NCI-H1694 (cell line): ENCODE data around the gene NSUN2.

Experiments used
- DNase-seq: peaks from one replicate; lab custom pipeline; 2025; lab: John Stamatoyannopoulos, UW

The NSUN2 gene

DNA sequence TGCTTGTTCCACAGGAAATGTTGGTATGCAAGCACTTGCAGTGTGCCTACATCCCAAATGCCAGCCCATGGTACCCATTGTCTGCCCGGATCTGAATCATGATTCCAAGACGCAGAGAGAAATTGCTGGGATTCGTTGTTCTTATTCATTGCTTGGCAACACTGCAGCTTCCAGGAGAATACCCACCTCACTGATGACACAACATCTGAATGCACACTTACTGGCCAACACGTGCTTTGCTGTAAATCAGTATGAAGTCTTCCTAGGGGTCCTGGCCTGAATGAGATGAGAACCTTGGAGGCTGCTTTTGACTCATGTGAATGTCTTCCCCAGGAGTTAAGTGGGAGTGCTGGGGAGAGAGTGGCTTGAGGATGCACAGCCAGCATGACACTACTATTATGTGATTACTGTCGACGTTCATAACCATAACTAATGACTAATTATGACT, 12.0 kb upstream of the NSUN2 start:
- no peak for DNase-seq

DNA sequence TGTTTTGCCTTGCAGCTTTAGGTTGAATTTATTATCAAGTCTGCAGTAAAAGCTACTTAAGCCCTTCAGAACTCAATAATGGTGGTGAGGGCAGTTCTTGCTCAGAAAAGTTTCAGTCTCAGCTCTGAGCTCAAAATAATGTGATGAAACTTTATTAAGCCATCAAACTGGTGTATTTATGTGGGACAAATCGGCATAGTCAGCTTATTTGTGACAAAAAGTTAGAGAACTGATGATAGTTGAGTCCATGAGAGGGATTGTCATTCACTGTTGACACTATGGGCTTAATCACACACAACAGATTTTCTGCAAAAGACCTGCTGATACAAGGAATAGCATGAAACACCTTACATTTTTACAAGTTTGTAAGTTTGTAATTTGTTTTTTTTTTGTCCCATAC, 9.8 kb upstream of the NSUN2 start:
- DNase-seq, result no peak

DNA sequence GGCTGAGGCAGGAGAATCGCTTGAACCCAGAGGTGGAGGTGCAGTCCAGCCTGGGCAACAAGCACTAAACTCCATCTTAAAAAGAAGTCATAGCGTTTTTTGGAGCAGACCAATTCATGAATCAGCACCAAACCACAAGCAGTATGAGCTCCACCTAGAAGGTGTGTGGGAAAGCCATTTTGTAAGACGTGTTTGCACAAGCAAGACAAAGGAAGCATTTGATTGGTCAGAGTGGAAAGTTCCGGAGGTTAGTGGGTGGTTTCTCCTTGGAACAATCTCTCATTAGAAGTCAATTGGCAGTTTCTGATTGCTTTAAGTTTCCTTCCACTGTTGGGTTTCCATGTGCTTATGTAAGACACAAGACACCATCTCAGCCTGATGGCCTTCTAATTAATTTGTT, 5.4 kb upstream of the NSUN2 start:
- DNase-seq, result no peak

DNA sequence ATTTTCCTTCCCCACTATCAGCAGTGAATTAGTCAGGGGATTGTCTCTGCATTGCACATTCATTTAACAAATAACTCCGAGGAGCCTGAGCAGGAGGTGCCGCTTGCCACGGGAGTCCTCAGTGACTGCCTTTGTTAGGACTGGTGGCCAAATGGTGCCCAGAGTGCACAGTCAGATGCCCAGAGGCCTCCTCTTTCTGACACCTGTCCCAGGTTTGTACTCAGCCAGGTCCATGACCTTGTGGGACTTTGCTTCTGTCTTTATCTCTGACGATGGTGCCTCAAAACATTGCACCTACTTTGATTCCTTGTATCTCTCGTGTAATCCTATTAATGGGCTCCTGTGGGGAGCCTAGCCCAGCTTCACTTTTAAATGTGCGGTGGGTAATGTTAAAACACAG, 4.7 kb upstream of the NSUN2 start:
- DNase-seq, result no peak

DNA sequence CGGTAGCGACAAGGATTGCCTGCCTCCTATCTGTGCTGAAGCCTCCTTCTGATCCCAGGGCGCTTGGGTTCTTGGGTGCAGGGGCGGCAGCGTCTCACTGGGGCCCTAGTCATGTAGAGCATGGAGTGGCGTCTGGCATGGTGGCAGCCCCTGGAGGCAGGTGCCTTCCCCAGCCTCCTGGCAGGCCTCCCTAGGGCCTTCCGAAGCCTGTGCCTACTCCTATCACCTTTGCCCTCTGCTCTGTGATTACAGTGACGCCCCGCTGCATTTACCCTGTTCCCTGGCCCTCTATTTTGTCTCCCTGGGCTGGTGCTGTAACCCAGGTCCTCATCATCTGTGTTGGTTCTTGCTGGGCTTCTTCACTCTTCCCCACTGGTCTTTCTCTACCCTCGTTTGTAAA, 4.2 kb upstream of the NSUN2 start:
- DNase-seq, result no peak

DNA sequence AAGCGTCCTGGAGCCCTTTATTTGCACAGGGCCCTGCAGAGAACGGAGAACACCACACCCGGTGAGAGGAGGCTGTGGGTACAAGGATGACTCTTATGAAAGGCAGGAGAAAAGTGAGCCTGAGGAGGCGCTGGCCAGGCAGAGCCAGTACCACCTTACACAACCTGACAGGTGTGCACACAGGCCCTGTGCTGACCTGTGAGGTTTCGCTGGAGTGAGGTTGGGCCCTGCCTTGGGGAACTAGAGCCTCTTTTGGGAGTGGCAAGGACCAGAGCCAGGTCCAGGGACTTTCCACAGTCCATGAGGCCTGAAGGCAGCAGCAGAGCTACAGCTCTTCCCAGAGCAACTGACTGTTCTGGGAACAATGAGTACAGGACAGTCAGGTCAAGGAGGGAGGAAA, 3.4 kb upstream of the NSUN2 start:
- no peak for DNase-seq

DNA sequence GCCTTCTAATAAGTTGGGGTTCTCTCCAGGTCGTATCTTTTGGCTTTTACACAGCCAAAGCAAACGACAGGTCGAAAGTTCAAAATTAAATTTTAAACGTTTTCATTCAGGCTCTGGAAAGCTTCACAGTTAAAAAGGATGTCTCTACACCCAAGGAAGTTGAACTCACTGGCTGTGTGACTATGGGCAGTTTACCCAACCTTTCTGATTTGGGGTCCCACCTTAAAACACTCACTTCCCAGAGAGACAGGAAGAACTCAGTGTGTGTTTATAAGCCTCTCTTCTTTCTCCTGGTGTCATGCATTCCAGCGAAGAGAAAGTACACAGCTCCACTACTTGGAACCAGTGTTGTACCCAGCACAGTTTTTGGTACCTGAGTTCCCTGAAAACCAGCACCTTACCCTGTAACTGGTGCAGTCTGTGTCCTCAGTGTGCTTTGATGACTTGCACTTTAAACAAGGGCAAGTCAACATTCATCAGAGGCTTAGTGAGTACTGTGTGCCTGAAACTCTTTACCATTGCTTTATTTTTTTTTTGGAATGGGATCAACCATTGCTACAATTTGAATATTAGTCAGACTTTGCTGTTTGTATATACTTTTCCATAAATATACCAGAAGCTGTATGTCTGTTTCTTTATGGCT, 2.1 kb upstream of the NSUN2 start:
- no peak for DNase-seq

DNA sequence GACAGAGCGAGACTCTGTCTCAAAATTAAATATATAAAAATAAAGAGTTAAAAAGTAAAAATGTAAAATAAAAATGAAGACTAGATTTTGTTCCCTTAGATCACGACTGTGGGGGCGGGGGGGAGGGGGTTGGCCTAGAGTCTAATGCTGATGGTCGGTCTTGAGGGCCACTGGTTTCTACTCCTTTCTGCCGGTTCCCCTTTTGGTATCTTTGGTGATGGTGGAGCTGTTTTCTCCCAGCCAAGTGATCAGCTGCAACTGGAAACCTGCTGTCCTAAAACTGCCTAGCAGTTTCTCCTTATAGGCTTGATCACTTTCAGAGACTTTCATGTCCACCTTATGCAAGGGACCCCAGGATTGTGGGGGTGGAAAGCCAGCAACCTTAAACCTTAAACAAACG, 1.5 kb upstream of the NSUN2 start:
- DNase-seq, result no peak

DNA sequence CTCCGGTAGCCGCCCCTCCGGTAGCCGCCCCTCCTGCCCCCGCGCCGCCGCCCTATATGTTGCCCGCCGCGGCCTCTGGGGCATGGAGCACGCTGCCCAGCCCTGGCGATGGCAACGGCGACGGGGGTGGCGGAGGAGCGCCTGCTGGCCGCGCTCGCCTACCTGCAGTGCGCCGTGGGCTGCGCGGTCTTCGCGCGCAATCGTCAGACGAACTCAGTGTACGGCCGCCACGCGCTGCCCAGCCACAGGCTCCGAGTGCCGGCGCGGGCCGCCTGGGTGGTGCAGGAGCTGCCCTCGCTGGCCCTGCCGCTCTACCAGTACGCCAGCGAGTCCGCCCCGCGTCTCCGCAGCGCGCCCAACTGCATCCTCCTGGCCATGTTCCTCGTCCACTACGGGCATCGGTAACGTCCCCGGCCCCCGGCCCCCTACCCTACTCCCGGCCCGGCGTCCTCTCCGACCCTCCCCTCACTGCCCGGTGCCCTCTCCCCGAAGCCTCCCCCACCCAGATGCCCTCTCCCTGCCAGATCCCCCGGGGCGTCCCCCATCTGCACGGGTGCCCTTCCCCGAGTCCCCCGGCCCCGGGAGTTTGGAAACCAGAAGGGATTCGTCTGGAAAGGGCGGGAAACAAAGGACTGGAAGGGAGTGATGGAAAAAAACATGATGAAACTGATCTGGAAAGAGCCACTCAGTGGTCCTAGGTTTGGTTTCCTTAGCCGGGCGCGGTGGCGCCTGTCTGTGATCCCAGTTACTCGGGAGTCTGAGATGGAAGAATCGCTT, 813 bp upstream of the NSUN2 start:
- DNase-seq, result peak; percentile 13

DNA sequence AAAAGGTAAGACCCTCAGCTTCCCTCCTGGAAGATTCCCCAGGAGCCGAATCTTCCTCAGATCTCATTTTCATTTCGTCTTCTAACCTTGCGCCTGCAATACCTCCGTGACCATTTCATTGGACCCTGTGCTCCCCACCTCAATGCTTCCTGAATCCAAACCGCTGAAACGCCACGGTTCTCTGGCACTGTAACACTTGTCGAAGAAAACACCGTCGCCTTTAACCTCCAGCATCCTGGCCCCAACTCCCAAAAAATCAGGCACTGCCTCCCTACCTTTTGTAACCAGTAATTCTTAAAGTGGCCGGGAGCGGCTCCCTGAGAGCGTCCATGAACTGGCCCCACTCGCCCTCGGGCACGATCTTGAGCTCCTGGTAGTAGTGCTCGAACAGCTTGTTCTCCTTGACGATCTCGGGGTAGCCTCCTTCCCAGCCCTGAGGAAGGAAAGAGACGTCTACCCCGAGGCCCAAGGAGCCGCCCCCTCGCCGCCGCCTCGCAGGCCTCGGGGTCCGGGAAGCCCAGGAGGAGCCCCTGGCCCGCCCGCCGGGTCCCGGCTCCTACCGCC, 438 bp downstream of the NSUN2 start:
- DNase-seq, result no peak

DNA sequence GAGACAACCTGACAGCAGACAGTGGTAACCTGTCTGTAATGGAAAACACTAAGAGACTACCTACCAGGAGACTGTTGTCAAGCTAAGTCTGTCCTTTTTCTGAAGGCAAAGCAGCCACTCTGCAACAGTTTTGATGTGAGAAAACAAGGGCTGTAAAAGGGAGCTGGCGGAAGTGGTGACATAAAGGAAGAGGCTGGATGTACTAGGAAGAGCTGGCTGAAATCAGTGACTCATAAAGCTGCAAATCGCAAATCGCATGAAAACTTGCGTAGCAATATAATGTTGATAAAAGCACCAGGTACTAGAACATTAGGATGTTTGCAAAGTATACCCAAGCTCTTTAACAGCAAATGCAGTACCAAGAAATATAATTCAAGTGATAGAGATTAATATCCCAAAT, 1.4 kb downstream of the NSUN2 start:
- DNase-seq, result no peak

DNA sequence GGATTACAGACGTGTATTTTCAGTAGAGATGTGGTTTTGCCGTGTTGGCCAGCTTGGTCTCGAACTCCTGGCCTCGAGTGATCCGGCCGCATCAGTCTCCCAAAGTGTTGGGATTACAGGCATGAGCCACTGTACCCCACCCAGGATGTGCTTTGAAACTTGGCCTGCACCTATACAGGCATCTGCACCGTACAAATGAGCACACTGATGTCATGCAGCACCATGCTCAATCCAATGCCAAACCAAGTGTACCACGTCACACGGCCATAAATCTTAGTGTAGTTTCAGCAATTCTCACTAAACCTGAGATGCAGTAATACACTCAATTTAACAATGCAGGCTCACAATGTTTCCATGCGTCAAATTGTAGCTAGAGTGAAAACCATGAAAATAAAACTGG, 6.3 kb downstream of the NSUN2 start:
- DNase-seq, result no peak

DNA sequence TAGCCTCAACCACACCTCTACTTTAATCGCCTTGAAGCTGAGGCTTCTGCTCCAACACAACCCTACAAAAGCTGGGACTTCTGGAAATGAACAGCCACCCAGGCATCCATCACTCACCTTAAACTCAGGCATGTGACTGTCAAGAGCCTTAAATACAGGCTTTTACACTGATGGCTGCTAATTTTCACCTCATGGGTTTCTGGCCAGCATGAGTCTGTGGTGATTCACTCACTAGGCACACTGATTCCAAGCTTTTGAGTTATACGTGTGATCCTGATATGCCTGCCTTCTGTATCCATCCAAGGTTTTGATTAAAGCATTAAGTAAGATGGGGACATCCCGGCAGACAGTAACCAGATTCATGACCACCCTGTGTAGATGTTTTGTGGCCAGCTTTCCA, 8.9 kb downstream of the NSUN2 start:
- DNase-seq, result no peak

DNA sequence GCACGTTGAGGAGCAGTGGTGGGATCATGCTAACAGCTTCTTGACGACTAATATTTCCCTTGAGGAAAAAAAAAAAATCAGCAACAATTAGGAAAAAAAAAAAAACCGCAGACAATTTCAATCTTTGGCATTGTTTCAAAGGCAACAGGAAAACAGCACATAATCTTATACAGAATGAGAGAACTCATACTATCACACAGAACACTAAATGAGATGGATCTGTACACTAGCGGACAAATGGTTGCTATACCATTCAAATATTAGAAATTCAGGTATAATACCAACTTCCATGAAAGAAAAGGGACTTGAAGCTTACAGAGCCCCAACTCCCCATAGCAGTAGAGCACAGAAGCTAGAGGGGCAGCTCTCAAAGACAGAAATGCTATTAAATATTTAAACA, 9.6 kb downstream of the NSUN2 start:
- DNase-seq, result no peak

DNA sequence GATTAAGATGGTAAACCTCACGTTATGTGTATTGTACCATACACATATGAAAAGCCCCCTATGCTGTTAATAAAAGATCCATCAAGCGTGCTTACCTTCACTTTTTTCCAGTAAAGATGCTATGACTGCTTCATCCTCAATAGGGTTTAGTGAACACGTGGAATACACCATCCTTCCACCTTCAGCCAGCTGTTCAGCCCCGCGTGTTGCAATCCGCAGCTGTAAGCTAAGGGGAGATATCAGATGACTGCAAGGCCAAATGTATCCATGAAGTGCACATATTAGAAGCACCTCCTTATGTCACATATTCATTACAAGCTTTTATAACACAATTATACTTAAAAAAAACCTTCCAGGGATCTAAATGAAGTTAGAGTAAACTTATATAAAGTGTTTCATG, 16.2 kb downstream of the NSUN2 start:
- DNase-seq, result no peak

DNA sequence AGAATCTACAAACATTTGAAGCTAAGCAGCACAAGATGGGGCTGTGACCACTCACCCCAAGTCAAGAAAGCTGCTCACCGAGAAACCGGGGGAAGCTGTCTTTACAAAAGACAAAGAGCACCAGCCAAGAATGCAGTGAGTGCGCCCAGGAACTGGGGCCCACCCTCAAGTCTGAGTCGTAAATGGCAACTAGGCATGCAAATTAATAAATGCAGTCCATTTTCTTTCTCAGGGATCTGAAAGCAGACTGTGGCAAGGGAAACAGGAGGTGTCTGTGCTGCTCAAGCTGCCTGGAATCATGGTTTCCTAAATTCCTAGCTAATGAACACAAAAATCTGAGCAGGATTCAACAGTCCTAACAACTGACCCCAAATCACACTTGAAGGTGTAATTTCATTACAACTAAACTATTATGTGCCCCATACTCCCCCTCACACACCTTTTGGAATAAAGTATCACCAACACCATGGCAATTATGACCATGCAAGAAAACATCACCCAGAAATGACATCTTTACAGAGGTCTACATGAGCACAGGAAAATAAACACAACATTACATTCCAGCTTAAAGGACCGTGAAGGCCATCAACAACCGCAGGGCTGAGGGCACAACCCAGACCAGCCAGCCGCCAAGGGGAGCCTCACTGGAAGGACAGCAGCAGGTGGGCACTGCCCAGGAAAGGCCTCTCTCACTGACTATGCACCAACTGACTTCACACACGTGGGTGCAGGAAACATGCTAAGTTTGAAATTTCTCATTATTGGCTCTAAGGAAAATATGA, 17.6 kb downstream of the NSUN2 start:
- DNase-seq, result no peak

DNA sequence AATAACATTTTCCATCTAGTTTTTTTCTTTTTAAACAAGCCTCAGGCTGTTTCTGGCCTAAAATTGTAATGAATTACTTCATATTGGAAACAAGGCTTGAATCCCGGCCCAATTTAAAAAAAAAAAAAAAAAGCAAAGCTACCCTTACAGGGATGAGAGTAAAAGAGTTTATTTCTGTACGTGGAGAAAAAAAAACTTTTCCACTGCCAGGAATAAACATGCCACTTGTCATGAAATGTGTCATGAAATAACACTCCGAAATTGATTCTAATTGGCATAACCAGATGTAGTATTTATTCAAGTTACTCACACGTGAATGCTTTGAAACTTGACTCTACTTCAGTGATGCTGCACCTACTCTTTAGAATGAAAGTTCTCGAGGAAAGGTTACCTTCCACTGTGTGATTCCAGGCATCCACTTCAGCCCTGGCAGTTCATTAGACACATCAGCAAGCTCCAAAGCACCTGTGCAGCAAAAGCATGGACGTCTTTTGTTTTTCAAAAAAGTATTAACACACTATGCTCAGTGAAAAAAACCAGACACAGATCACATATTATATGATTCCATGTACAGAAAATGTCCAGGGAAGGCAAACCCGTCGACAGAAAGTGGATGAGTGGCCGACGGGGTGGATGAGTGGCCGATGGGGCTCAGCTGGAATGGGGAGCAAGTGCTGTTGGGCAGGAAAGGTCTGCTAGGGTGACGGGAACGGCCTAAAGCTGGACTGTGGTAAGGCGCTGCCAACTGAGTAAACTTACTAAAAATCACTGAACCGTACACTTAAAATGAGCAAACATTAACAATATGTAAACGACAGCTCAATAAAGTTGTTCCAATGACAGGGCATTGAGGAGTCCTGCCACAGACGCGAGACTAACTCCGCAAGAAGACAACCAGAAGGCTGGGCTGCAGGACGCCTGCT, 21.2 kb downstream of the NSUN2 start:
- DNase-seq, result no peak

DNA sequence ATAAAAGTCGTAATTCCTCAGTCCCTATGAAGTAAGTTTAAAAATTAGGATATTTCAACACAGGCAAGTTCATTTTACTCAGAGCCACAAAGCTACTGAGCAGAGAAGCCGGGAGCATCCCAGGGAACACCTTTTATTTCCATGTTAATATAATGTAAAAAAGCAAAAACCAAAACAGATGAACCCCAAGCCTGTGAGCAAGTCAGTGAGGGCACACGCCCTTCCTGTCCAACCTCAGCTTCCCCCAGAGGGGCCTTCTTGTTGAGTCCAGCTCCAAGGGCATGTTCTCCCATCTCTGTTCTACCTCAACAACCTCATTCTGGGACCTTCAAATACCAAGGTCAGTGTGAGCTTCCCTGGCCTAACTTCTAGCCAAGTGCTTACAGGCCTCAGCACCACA, 24.8 kb downstream of the NSUN2 start:
- no peak for DNase-seq

DNA sequence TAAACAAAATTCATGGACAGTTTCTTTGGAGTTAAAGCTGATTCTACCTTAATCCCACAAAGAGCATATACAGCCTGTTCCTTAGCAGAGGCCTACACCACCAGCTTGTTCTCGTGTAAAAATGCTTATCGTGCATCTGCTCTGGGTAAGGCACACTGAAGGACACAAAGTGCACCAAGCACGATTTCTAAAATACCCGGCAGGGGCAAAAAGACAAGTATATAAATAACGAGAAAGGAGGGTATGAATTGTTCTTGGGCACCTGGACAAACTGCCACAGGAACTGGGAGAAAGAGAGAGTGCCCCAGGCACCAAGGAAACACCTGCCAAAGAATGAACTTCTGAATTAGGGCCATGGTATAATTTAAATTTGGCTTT, 25.3 kb downstream of the NSUN2 start:
- no peak for DNase-seq

DNA sequence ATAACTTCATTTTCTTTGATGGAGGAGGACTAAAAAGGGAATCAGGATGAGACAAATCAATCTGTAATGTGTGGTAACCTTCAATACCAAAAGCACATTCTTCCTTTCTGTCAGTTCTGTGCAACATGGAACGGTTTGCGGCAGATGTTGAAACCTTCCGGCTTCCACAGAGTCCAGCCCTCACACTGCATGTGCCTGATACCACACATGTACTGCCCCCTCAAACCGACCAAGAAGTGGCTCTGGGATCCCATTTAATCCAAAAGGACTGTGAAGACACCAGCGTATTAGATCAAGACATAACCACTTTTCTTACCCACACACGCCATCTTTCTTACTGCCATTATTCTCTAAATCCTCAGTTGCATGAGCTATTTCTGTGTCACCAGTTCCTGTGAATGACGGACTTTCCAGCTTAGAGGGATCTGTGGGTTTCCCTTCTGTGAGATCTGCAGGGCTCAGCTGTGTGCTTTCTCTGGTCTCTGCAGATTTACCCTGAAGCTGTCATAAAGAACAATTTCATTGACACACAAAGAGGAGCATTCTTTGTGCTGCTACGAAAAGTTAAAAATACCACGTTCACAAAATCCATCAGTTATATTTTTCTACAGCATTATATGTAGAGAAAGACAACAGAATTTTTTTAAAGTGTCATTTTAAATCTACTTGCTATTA, 25.8 kb downstream of the NSUN2 start:
- DNase-seq, result no peak

DNA sequence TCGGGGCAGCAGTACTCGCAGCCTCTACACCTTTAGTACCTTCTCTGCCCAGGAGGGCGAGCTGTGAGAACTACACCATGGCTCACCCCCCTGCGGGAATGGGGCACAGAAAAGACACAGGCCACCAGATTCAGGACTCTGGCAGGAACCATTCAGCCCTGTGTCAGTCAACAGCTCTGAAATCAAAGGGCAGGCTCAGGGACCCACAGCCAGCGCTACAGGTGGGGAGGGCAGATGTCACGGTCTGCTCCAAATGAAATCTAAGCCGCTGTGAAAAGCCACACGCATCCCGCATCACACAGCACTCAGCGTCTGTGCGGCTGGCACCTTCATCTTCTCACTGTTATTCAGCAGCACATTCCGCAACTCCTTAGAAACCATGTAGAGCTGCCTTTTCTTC, 27.9 kb downstream of the NSUN2 start:
- DNase-seq, result no peak
